ENCODE results near the gene GAPVD1.

GRCh38 chr9:125227761-125228160 is 33.9 kb upstream of the GAPVD1 start:
- TF ChIP-seq POLR2AphosphoS5 (IDR thresholded peaks at IDR 0.05; ENCODE audit: low read depth, low read length) (no peak), POLR2A (IDR thresholded peaks at IDR 0.05; ENCODE audit: low read depth, low read length) (no peak)

Measured in GM12892 (cell line).